Measurements from ENCODE around the gene AHCYL2. TPM values are rescaled to one million over a fixed set of nuclear protein-coding genes. Genes with fewer than 3 reads are reported as not detected.

Gene AHCYL2
- total RNA-seq, 1 experiment from 2014 or later, result 17.0 TPM

- Histone ChIP-seq H2AFZ (ENCODE audit: low read depth, low read length, poor library complexity, severe bottlenecking) (no peak overlapping the region), H3K9ac (ENCODE audit: low read length) (no peak overlapping the region), H3K36me3 (ENCODE audit: control insufficient read depth in 1 of 2, insufficient read depth in 2 of 2, low read length in 2 of 2) (peaks cover 12 to 39% of the 10 kb centered on the region in 2 experiments), H4K20me1 (ENCODE audit: insufficient read depth) (no peaks in the 10 kb centered on the region), H3K9me3 (ENCODE audit: control insufficient read depth in 1 of 2, insufficient read depth in 1 of 2, low read depth in 1 of 2, low read length in 2 of 2) (no peaks in the 10 kb centered on the region), H3K4me2 (ENCODE audit: low read length) (no peak overlapping the region), H3K4me3 (replicated peaks in 1 of 2; ENCODE audit: low read depth in 1 of 2, low read length in 2 of 2) (no peak overlapping the region), H3K9me2 (ENCODE audit: insufficient read depth) (no peaks in the 10 kb centered on the region), H3K27ac (ENCODE audit: low read depth, low read length) (no peak overlapping the region), H3K4me1 (ENCODE audit: control insufficient read depth in 1 of 2, insufficient read depth in 2 of 2, low read length in 2 of 2) (peaks cover 7 to 19% of the 10 kb centered on the region in 2 experiments), H3K27me3 (ENCODE audit: insufficient read depth, low read length) (no peaks in the 10 kb centered on the region), H3K79me2 (ENCODE audit: insufficient read depth, low read length) (no peaks in the 10 kb centered on the region)
- intact Hi-C loops (cut with micrococcal nuclease), result no loop called here
- ATAC-seq (no peak), DNase-seq (ENCODE audit: low read depth, low spot score) (no peak)
- no TSS peak for BruUV-seq (replicated peaks)
- CTCF ChIA-PET, result no interaction called here
- RAD21 ChIA-PET (ENCODE audit: low non-redundant PET in 1 of 2, low total read pairs in 2 of 2, uncharacterized antibody in 2 of 2, unreplicated experiment in 2 of 2), result no interaction called here
- POLR2A ChIA-PET, result no interaction called here
- no peak for TF ChIP-seq SIN3A (IDR thresholded peaks at IDR 0.05; ENCODE audit: low read depth)
Observed at GRCh38 chr7:129458171-129458570, 233.3 kb downstream of the AHCYL2 start.

GRCh38 chr7:129461809-129462208 is 237.0 kb downstream of the AHCYL2 start:
- Histone ChIP-seq H3K9me2 (ENCODE audit: insufficient read depth) (no peaks in the 10 kb centered on the region), H3K4me2 (ENCODE audit: low read length) (no peak overlapping the region), H3K4me1 (ENCODE audit: control insufficient read depth in 1 of 2, insufficient read depth in 2 of 2, low read length in 2 of 2) (no peaks in the 10 kb centered on the region), H2AFZ (ENCODE audit: low read depth, low read length, poor library complexity, severe bottlenecking) (no peak overlapping the region), H3K4me3 (replicated peaks in 1 of 2; ENCODE audit: low read depth in 1 of 2, low read length in 2 of 2) (no peak overlapping the region), H3K79me2 (ENCODE audit: insufficient read depth, low read length) (no peaks in the 10 kb centered on the region), H3K9ac (ENCODE audit: low read length) (no peak overlapping the region), H3K36me3 (ENCODE audit: control insufficient read depth in 1 of 2, insufficient read depth in 2 of 2, low read length in 2 of 2) (peaks cover 9 to 27% of the 10 kb centered on the region in 2 experiments), H3K9me3 (ENCODE audit: control insufficient read depth in 1 of 2, insufficient read depth in 1 of 2, low read depth in 1 of 2, low read length in 2 of 2) (no peaks in the 10 kb centered on the region), H3K27ac (ENCODE audit: low read depth, low read length) (no peak overlapping the region), H4K20me1 (ENCODE audit: insufficient read depth) (no peaks in the 10 kb centered on the region), H3K27me3 (ENCODE audit: insufficient read depth, low read length) (no peaks in the 10 kb centered on the region)
- TF ChIP-seq SIN3A (IDR thresholded peaks at IDR 0.05; ENCODE audit: low read depth) (no peak), CTCF (IDR thresholded peaks at IDR 0.05 in 2 of 3, conservative IDR thresholded peaks at IDR 0.05 in 1 of 3; ENCODE audit: borderline replicate concordance in 1 of 3, insufficient read depth in 1 of 3, low read depth in 2 of 3, low read length in 2 of 3) (no peak), POLR2A (IDR thresholded peaks at IDR 0.05; ENCODE audit: borderline replicate concordance, extremely low read depth, insufficient read depth, insufficient read length) (no peak), TCF7L2 (IDR thresholded peaks at IDR 0.05; ENCODE audit: borderline replicate concordance, extremely low read depth, insufficient read depth, insufficient read length) (no peak), ZFX (IDR thresholded peaks at IDR 0.05) (no peak), FOSL1 (IDR thresholded peaks at IDR 0.05; ENCODE audit: low read depth) (no peak), CEBPB (IDR thresholded peaks at IDR 0.05; ENCODE audit: low read depth) (no peak), EZH2 (IDR thresholded peaks at IDR 0.05) (no peak)
- POLR2A ChIA-PET, result no interaction called here
- ATAC-seq (no peak), DNase-seq (ENCODE audit: low read depth, low spot score) (no peak)
- no TSS peak for BruUV-seq (replicated peaks)
- CTCF ChIA-PET, result no interaction called here
- intact Hi-C loops (cut with micrococcal nuclease), result no loop called here
- RAD21 ChIA-PET (ENCODE audit: low non-redundant PET in 1 of 2, low total read pairs in 2 of 2, uncharacterized antibody in 2 of 2, unreplicated experiment in 2 of 2), result no interaction called here

All from HCT116 (cell line).